H1 (cell line): ENCODE data around the gene FADD. TPM values are rescaled to one million over a fixed set of nuclear protein-coding genes. Genes with fewer than 3 reads are reported as not detected.

ENCODE experiments used
- CTCF ChIA-PET: fragments of 300-600 bp; sonication (Branson Sonifier 250); formaldehyde crosslinking; loops from one replicate; lab custom pipeline; 2021; ENCODE audit not compliant: partially characterized antibody; lab: Charles Lee
- POLR2A ChIA-PET: fragments of 300-600 bp; sonication (Branson Sonifier 250); formaldehyde crosslinking; loops from one replicate; lab custom pipeline; 2021; ENCODE audit warnings: inconsistent platforms; ENCODE audit not compliant: partially characterized antibody; lab: Charles Lee
- DNase-seq, 2 experiments: peaks; one replicate each; pipeline versions ENCODE4 v3.0.0 to v3.0.0-alpha.2; 2010 to 2022; ENCODE audit warnings: low spot score in 2 of 2, low read depth in 1 of 2, mixed read lengths in 1 of 2
- FAIRE-seq: peaks from 2 replicates; lab custom pipeline; 2011; peaks lifted over from hg19 to GRCh38; lab: Jason Lieb, UNC
- H2AFZ ChIP-seq: 2 replicates; pipeline ENCODE4 v1.8.1; 2012; ENCODE audit warnings: low read length, inconsistent platforms
- H2AK5ac ChIP-seq: 2 replicates; pipeline ENCODE4 v1.6.1; 2013; ENCODE audit warnings: low read depth, low read length
- H2BK120ac ChIP-seq: replicated peaks from 2 replicates; pipeline ENCODE3; 2013; ENCODE audit warnings: low read depth, low read length, inconsistent platforms
- H2BK12ac ChIP-seq: 2 replicates; pipeline ENCODE4 v1.6.1; 2013; ENCODE audit warnings: low read depth, low read length
- H2BK15ac ChIP-seq: 2 replicates; pipeline ENCODE4 v1.6.1; 2013; ENCODE audit warnings: low read length
- H2BK20ac ChIP-seq: 2 replicates; pipeline ENCODE4 v1.6.1; 2013; ENCODE audit warnings: low read length
- H2BK5ac ChIP-seq: 2 replicates; pipeline ENCODE4 v1.6.1; 2013; ENCODE audit warnings: low read depth, low read length
- H3K14ac ChIP-seq: 2 replicates; pipeline ENCODE4 v1.6.1; 2013; ENCODE audit warnings: inconsistent platforms; ENCODE audit not compliant: insufficient read length
- H3K18ac ChIP-seq: 2 replicates; pipeline ENCODE4 v1.6.1; 2013; ENCODE audit warnings: low read length; ENCODE audit errors: extremely low read depth
- H3K23ac ChIP-seq: 2 replicates; pipeline ENCODE4 v1.6.1; 2013; ENCODE audit warnings: inconsistent platforms; ENCODE audit not compliant: insufficient read length
- H3K23me2 ChIP-seq: 2 replicates; pipeline ENCODE4 v1.6.1; 2013; ENCODE audit warnings: low read depth, low read length
- H3K27ac ChIP-seq: 2 replicates; pipeline ENCODE4 v1.6.1; 2011; ENCODE audit warnings: low read depth, low read length, inconsistent platforms
- H3K27me3 ChIP-seq, 4 experiments: replicated peaks in 1 of 4; 1 replicate in 1 of 4; 2 replicates in 3 of 4; pipeline versions ENCODE4 v1.6.1 to v1.8.1; 2011 to 2013; ENCODE audit warnings: low read length in 3 of 4, mild to moderate bottlenecking in 3 of 4, inconsistent platforms in 2 of 4, mixed read lengths in 2 of 4, moderate library complexity in 1 of 4; ENCODE audit not compliant: control insufficient read depth in 3 of 4, insufficient read depth in 3 of 4; ENCODE audit errors: extremely low read depth in 1 of 4
- H3K36me3 ChIP-seq, 4 experiments: 2 replicates each; pipeline versions ENCODE4 v1.6.1 to v1.8.1; 2011 to 2013; ENCODE audit warnings: mild to moderate bottlenecking in 4 of 4, low read length in 3 of 4, moderate library complexity in 2 of 4, control low read depth in 1 of 4, inconsistent platforms in 1 of 4; ENCODE audit not compliant: insufficient read depth in 4 of 4, control insufficient read depth in 2 of 4
- H3K4ac ChIP-seq: replicated peaks from 2 replicates; pipeline ENCODE3; 2013; ENCODE audit warnings: low read length, low read depth, mixed read lengths, inconsistent platforms; ENCODE audit not compliant: insufficient read length
- H3K4me1 ChIP-seq, 4 experiments: replicated peaks in 1 of 4; 1 replicate in 1 of 4; 2 replicates in 3 of 4; pipeline versions ENCODE4 v1.6.1 to v1.8.1; 2011 to 2013; ENCODE audit warnings: low read length in 3 of 4, inconsistent platforms in 2 of 4, mixed read lengths in 1 of 4; ENCODE audit not compliant: insufficient read depth in 4 of 4, control insufficient read depth in 3 of 4
- H3K4me2 ChIP-seq, 2 experiments: 2 replicates each; pipeline versions ENCODE4 v1.6.1 to v1.8.1; 2011 to 2013; ENCODE audit warnings: low read depth in 2 of 2, low read length in 2 of 2, control low read depth in 1 of 2, inconsistent platforms in 1 of 2, mild to moderate bottlenecking in 1 of 2; ENCODE audit not compliant: insufficient read depth in 1 of 2
- H3K4me3 ChIP-seq, 4 experiments: fragments of 200-600, 300-600 bp in 1 of 4; sonication (generic), shearing (Covaris generic), sonication (Bioruptor Twin) in 1 of 4; 2 replicates each; pipeline versions ENCODE4 v1.5.1 to v1.8.1; 2011 to 2016; ENCODE audit warnings: low read length in 4 of 4, low read depth in 3 of 4, control low read depth in 2 of 4, inconsistent platforms in 2 of 4, mild to moderate bottlenecking in 2 of 4, mixed read lengths in 1 of 4, moderate library complexity in 1 of 4; ENCODE audit not compliant: insufficient read depth in 2 of 4; ENCODE audit errors: extremely low read depth in 1 of 4
- H3K56ac ChIP-seq: replicated peaks from 2 replicates; pipeline ENCODE3; 2013; ENCODE audit warnings: low read depth, mild to moderate bottlenecking, mixed read lengths, low read length, inconsistent platforms; ENCODE audit not compliant: insufficient read length
- H3K79me1 ChIP-seq: 2 replicates; pipeline ENCODE4 v1.6.1; 2013; ENCODE audit warnings: low read depth, low read length, control low read depth
- H3K79me2 ChIP-seq, 2 experiments: 2 replicates each; pipeline versions ENCODE4 v1.6.1 to v1.8.1; 2012 to 2013; ENCODE audit warnings: low read length in 2 of 2, mild to moderate bottlenecking in 2 of 2, inconsistent platforms in 1 of 2; ENCODE audit not compliant: insufficient read depth in 2 of 2, control insufficient read depth in 1 of 2
- H3K9ac ChIP-seq, 4 experiments: replicated peaks in 1 of 4; 1 replicate in 1 of 4; 2 replicates in 3 of 4; pipeline versions ENCODE4 v1.6.1 to v1.8.1; 2011 to 2013; ENCODE audit warnings: low read depth in 3 of 4, low read length in 3 of 4, control low read depth in 2 of 4, mild to moderate bottlenecking in 2 of 4, moderate library complexity in 2 of 4, inconsistent platforms in 1 of 4; ENCODE audit errors: extremely low read depth in 1 of 4
- H3K9me3 ChIP-seq, 2 experiments: 2 replicates each; pipeline versions ENCODE4 v1.6.1 to v1.8.1; 2012 to 2013; ENCODE audit warnings: mild to moderate bottlenecking in 2 of 2, moderate library complexity in 2 of 2, control low read depth in 1 of 2, inconsistent platforms in 1 of 2, low read depth in 1 of 2, low read length in 1 of 2, mixed read lengths in 1 of 2; ENCODE audit not compliant: insufficient read depth in 2 of 2
- H4K20me1 ChIP-seq, 2 experiments: replicated peaks in 1 of 2; 2 replicates each; pipeline versions ENCODE3 to v1.8.1; 2011 to 2013; ENCODE audit warnings: inconsistent platforms in 2 of 2, low read length in 2 of 2, mild to moderate bottlenecking in 1 of 2; ENCODE audit not compliant: insufficient read depth in 2 of 2, control insufficient read depth in 1 of 2
- H4K5ac ChIP-seq: 2 replicates; pipeline ENCODE4 v1.6.1; 2013; ENCODE audit warnings: low read length, low read depth, mixed read lengths, inconsistent platforms; ENCODE audit not compliant: insufficient read length
- H4K8ac ChIP-seq: 2 replicates; pipeline ENCODE4 v1.8.0; 2013; ENCODE audit warnings: mild to moderate bottlenecking, moderate library complexity, low read length, inconsistent platforms; ENCODE audit not compliant: insufficient read depth; ENCODE audit errors: extremely low read depth
- H4K91ac ChIP-seq: replicated peaks from 2 replicates; pipeline ENCODE3; 2013; ENCODE audit warnings: low read length, mixed read lengths, inconsistent platforms; ENCODE audit not compliant: insufficient read length
- BACH1 ChIP-seq: IDR thresholded peaks from 2 replicates; pipeline ENCODE4 v1.6.1; 2012; ENCODE audit warnings: low read length, improper control_type of control experiment
- CBX8 ChIP-seq: fragments of 300-800, 300-1000 bp; sonication (generic); IDR thresholded peaks from 2 replicates; pipeline ENCODE4 v1.7.1; 2016; ENCODE audit warnings: low read depth, low read length, borderline replicate concordance
- JUND ChIP-seq: IDR thresholded peaks from 2 replicates; pipeline ENCODE4 v1.6.1; 2011; ENCODE audit warnings: mild to moderate bottlenecking, improper control_type of control experiment, low read length
- POLR2AphosphoS5 ChIP-seq: IDR thresholded peaks from 2 replicates; pipeline ENCODE4 v1.6.1; 2011; ENCODE audit warnings: low read depth, low read length
- SIRT6 ChIP-seq: IDR thresholded peaks from one replicate; pipeline ENCODE4 v1.7.1; 2012; ENCODE audit warnings: low read length, inconsistent platforms
- YY1 ChIP-seq: IDR thresholded peaks from 2 replicates; pipeline ENCODE4 v1.6.1; 2011; ENCODE audit warnings: low read depth, mild to moderate bottlenecking, low read length
- WGBS, 2 experiments: shearing (Covaris generic) in 1 of 2; methylation state at CpG; one replicate each; pipeline versions ENCODE4 v1.1.6 to v1.1.7; 2013 to 2015; ENCODE audit warnings: low lambda C conversion rate in 2 of 2, mixed read lengths in 2 of 2, inconsistent platforms in 1 of 2, low coverage in 1 of 2, missing lambda C conversion rate in 1 of 2; ENCODE audit not compliant: insufficient replicate concordance in 2 of 2, insufficient coverage in 1 of 2, insufficient read length in 1 of 2; ENCODE audit errors: extremely low coverage in 1 of 2, missing lambda C conversion rate in 1 of 2; 5-methylcytosine and 5-hydroxymethylcytosine counted together
- polyA plus RNA-seq, 7 experiments: library from polyadenylated mRNA; depleted of rRNA in 3 of 7; stranded (reverse) in 5 of 7; unstranded in 2 of 7; fragments of >200 nt in 5 of 7; fragments of 200-250 nt in 2 of 7; gene quantifications; 1 replicate in 5 of 7; 2 replicates in 1 of 7; 4 replicates in 1 of 7; pipeline versions ENCODE4 v1.2.1 to v1.2.3, GENCODE V29; 2011 to 2013; ENCODE audit warnings: missing spikeins in 2 of 7, mixed read lengths in 2 of 7
- total RNA-seq: library from RNA; stranded (reverse); fragmentation: NEBNext Ultra II Directional; extraction: Animal tissue kit (Norgen Biotek cat#: 25700); gene quantifications from 2 replicates; pipeline ENCODE4 v1.2.1, GENCODE V29; 2021
- TF ChIP-seq, protein P1 (sequence below): IDR thresholded peaks from 2 replicates; pipeline ENCODE4 v1.6.1; 2012; ENCODE audit warnings: low read length, inconsistent platforms

The FADD gene
- total and polyA plus RNA-seq, 2 of the 8 experiments (the other 6 are each of a cell fraction or from before 2014, with no cell fraction given): 29.0 to 43.9 TPM

DNA sequence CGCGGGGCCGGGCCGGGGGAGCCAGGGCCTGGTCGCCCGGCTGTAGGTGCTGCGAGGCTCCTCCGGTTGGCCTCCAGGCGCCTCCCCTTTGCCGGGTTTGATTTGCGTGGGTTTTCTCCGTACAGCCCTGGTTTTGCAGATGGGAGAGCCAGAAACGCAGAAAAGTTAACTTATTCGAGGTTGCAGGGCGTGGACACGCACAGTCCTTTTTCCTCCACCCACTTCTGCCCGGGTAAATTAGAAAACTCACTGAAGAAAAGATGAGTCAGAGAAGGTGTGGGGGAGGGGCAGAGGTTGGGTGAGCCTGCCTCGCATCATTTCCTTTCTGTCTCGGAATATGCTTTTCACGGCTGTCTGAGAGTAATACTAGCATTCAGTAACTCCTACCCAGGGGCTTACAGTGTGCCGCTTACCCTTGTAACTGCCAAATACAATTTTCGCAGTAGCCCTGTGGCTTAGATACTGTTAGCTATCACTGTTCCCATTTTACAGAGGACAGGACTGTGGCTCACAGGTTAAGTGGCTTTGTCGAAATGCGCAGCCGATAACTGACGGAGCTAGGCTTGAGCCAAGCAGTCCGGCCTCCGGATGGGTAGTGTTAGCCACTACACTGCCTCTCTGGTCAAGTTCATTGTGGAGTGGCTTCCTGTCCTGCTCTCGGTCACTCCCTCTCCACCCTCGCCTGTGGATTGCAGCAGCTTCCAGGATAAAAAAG is 812 bp downstream of the FADD start:
- peaks cover 10% of the 10 kb centered on the region for H3K23me2 ChIP-seq
- DNase-seq (no peak), FAIRE-seq (no peak)
- H3K79me1 ChIP-seq: peaks cover 6% of the 10 kb centered on the region; the same call in 1 of the 2 replicates
- H3K4me2 ChIP-seq: peak overlapping the region; percentile 70 to 89
- H2AK5ac ChIP-seq: no peak overlapping the region; the same call in 1 of the 2 replicates
- no peak overlapping the region for H2BK15ac ChIP-seq
- H3K36me3 ChIP-seq: peaks cover 10 to 21% (median 15%) of the 10 kb centered on the region in 4 experiments
- H2BK120ac ChIP-seq: no peak overlapping the region
- no peak overlapping the region for H2AFZ ChIP-seq
- H4K5ac ChIP-seq: no peak overlapping the region
- peaks cover 21 to 29% of the 10 kb centered on the region in 2 experiments for H4K20me1 ChIP-seq
- H3K4ac ChIP-seq: peak overlapping the region; percentile 36
- H3K79me2 ChIP-seq: peaks cover 9 to 39% of the 10 kb centered on the region in 2 experiments
- peak overlapping the region; percentile 97 for H2BK5ac ChIP-seq
- H3K4me1 ChIP-seq: peaks cover 7 to 17% (median 9%) of the 10 kb centered on the region in 4 experiments
- H3K14ac ChIP-seq: no peak overlapping the region
- H3K27ac ChIP-seq: peak overlapping the region; percentile 74
- POLR2A ChIA-PET: interaction anchor here (0.6 to 3.5 kb wide), 9 partner anchors 9 to 256 kb away, joined by 3 to 22 read pairs (median 3); no protein-coding TSS in a partner anchor
- TF ChIP-seq JUND (peak; percentile 72; the same call in 1 of the 2 replicates), CBX8 (no peak), POLR2AphosphoS5 (0 out of 2 replicates have a peak, but pooled peaks have one; percentile 52), SIRT6 (no peak), BACH1 (peak; percentile 77), YY1 (no peak)
- TF ChIP-seq, protein P1, sequence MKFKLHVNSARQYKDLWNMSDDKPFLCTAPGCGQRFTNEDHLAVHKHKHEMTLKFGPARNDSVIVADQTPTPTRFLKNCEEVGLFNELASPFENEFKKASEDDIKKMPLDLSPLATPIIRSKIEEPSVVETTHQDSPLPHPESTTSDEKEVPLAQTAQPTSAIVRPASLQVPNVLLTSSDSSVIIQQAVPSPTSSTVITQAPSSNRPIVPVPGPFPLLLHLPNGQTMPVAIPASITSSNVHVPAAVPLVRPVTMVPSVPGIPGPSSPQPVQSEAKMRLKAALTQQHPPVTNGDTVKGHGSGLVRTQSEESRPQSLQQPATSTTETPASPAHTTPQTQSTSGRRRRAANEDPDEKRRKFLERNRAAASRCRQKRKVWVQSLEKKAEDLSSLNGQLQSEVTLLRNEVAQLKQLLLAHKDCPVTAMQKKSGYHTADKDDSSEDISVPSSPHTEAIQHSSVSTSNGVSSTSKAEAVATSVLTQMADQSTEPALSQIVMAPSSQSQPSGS: 0 out of 2 replicates have a peak, but pooled peaks have one; percentile 36
- no peaks in the 10 kb centered on the region for H3K27me3 ChIP-seq
- H3K4me3 ChIP-seq: peak overlapping the region; percentile 86 to 90 (median 86)
- WGBS, 2 experiments: 28% methylated on average over 21 of the region's 30 CpGs; no CpG with 5 or more reads in 1 of the 2 experiments
- H3K56ac ChIP-seq: peak overlapping the region; percentile 80
- CTCF ChIA-PET: interaction anchor here (0.5 to 3.5 kb wide), 7 partner anchors 8 to 422 kb away, joined by 3 to 11 read pairs (median 3); no protein-coding TSS in a partner anchor
- H2BK20ac ChIP-seq: no peak overlapping the region
- H2BK12ac ChIP-seq: 0 out of 2 replicates have a peak overlapping the region, but pooled peaks have one; percentile 32
- H4K91ac ChIP-seq: peak overlapping the region; percentile 15
- peak overlapping the region; percentile 59 to 93 (median 90) for H3K9ac ChIP-seq
- peak overlapping the region; percentile 91 for H4K8ac ChIP-seq
- no peaks in the 10 kb centered on the region for H3K9me3 ChIP-seq
- H3K18ac ChIP-seq: peak overlapping the region; percentile 96; the same call in 1 of the 2 replicates
- no peak overlapping the region for H3K23ac ChIP-seq
